Stomach (tissue), 9 donors: ENCODE measurements around the gene SLC34A3. TPM values are rescaled to one million over a fixed set of nuclear protein-coding genes. Genes with fewer than 3 reads are reported as not detected.

Experiments used
- DNase-seq, 2 donors: peaks; one replicate each; pipeline versions ENCODE4 v3.0.0 to v3.0.0-alpha.2; 2013 to 2019
- H3K27ac ChIP-seq, 5 donors: fragments of 200-600 bp in 4 of 5; sonication (generic) in 4 of 5; one replicate each; pipeline ENCODE4 v1.5.1; 2013 to 2019; ENCODE audit warnings: mild to moderate bottlenecking in 1 of 5, moderate library complexity in 1 of 5
- H3K27me3 ChIP-seq, 3 donors: fragments of 200-600 bp; sonication (generic); one replicate each; pipeline ENCODE4 v1.5.1; 2017 to 2019; ENCODE audit warnings: mixed run types in 1 of 3
- H3K36me3 ChIP-seq, 4 donors: fragments of 200-600 bp; sonication (generic); 1 replicate in 3 of 4; 2 replicates in 1 of 4; pipeline ENCODE4 v1.5.1; 2016 to 2019
- H3K4me1 ChIP-seq, 4 donors: fragments of 200-600 bp; sonication (generic); one replicate each; pipeline ENCODE4 v1.5.1; 2016 to 2019
- H3K4me3 ChIP-seq, 4 donors: fragments of 200-600 bp; sonication (generic) in 3 of 4; one replicate each; pipeline ENCODE4 v1.5.1; 2016 to 2019; ENCODE audit warnings: mild to moderate bottlenecking in 1 of 4
- H3K9me3 ChIP-seq, 4 donors: fragments of 200-600 bp; sonication (generic); one replicate each; pipeline ENCODE4 v1.5.1; 2016 to 2019
- CTCF ChIP-seq, 7 experiments: fragments of 450-650 bp in 4 of 7; fragments of 200-600 bp in 3 of 7; sonication (generic) in 3 of 7; IDR thresholded peaks; one replicate each; pipeline ENCODE4 v1.5.1; 2016 to 2019; ENCODE audit warnings: antibody characterized with exemption in 7 of 7, control low read depth in 2 of 7, mild to moderate bottlenecking in 1 of 7
- EP300 ChIP-seq: sonication (generic); formaldehyde crosslinking; IDR thresholded peaks from one replicate; pipeline ENCODE4 v1.6.1; 2017; ENCODE audit warnings: antibody characterized with exemption
- POLR2A ChIP-seq, 4 donors: fragments of 450-650 bp; IDR thresholded peaks; one replicate each; pipeline ENCODE4 v1.6.1; 2016; ENCODE audit warnings: antibody characterized with exemption in 4 of 4, control low read depth in 2 of 4, mild to moderate bottlenecking in 1 of 4, moderate library complexity in 1 of 4
- POLR2AphosphoS5 ChIP-seq, 3 donors: sonication (generic); formaldehyde crosslinking; IDR thresholded peaks; one replicate each; pipeline ENCODE4 v1.6.1; 2016; ENCODE audit warnings: antibody characterized with exemption in 3 of 3
- WGBS, 5 donors: extraction: QIAGEN DNeasy Blood & Tissue Kit in 3 of 5; methylation state at CpG; one replicate each; pipeline versions ENCODE4 v1.1.5 to v1.1.7; 2013 to 2018; 5-methylcytosine and 5-hydroxymethylcytosine counted together
- intact Hi-C: fragments of 100-400 bp; cut with DNase I; formaldehyde crosslinking; loops from one replicate; pipeline ENCODE4 v1.15.1; 2023; ENCODE audit warnings: low total_unique reads
- polyA plus RNA-seq, 3 donors: library from polyadenylated mRNA; stranded (reverse); fragments of 200-250 nt; gene quantifications; one replicate each; pipeline ENCODE4 v1.2.3, GENCODE V29; 2013
- total RNA-seq, 5 donors: library from RNA; depleted of rRNA; stranded (reverse); fragments of >200 nt; gene quantifications; one replicate each; pipeline versions ENCODE4 v1.1.0 to v1.2.3, GENCODE V29; 2014 to 2016
- donor health status: healthy with polysubstance abuse.
- donor health status: Bipolar disorder and iron deficiency.
- donor health status: healthy.

The SLC34A3 gene
- total and polyA plus RNA-seq, 8 donors = 0.18 to 0.53 TPM; not detected in 6

DNA sequence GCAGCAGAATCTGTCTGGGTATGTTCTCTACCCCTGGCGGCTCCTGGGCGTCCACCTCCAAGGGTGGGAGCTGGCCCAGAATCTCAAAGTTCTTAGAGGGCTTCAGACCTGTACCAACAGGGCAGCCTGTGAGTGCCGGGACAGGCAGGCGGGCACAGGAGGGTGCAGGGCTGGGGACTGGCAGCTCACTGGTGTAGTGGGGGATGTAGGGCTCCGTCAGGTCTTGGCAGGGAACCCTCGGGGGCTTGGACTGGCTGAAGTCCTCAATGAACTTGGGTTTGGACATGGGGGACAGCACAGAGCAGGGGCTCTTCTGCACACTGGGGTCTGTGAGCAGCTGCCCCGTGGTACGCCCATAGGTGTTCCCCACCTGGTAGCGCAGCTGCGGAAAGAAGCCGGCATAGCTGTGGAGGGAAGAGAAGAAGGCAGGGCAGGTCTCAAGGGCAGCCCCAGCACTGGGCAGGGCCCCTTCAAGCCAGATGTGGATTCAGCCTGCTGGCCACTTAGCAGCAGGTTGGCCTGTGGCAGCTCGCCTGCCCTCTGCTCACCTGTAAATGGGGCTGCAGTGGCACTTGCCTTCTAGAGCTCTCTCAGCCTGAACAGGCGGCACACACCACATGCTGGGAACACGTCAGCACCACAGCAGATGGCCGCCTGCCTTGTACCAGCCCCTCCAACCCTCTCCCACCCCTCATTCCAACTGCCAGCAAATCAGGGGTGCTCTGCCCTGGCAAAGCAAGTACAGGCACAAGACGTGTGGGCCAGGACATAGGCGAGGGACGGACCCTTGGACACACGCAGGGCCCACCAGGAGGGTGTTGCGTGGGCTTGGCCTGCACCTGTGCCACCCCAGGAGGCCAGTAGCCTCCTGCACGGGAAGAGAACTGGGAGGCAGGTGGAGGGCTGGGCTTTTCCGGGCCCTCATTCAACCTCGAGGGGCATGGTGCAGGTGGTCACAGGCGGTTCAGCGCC lies 15.0 kb downstream of the SLC34A3 start:
- Histone ChIP-seq H3K4me3 (no peak overlapping the region), H3K9me3 (no peaks in the 10 kb centered on the region), H3K27me3 (no peaks in the 10 kb centered on the region), H3K27ac (no peak overlapping the region), H3K36me3 (peaks cover 16 to 22% (median 21%) of the 10 kb centered on the region in 4 donors), H3K4me1 (peaks cover 20 to 28% (median 27%) of the 10 kb centered on the region in 4 donors)
- intact Hi-C loops = no loop called here
- WGBS, 5 donors = 85 to 92% (median 89%) methylated on average over 20 to 25 of the region's 25 CpGs
- no peak for DNase-seq
- TF ChIP-seq POLR2AphosphoS5 (IDR thresholded peaks at IDR 0.05) (no peak), CTCF (IDR thresholded peaks at IDR 0.05) (no peak), EP300 (no peak), POLR2A (IDR thresholded peaks at IDR 0.05) (no peak)

DNA sequence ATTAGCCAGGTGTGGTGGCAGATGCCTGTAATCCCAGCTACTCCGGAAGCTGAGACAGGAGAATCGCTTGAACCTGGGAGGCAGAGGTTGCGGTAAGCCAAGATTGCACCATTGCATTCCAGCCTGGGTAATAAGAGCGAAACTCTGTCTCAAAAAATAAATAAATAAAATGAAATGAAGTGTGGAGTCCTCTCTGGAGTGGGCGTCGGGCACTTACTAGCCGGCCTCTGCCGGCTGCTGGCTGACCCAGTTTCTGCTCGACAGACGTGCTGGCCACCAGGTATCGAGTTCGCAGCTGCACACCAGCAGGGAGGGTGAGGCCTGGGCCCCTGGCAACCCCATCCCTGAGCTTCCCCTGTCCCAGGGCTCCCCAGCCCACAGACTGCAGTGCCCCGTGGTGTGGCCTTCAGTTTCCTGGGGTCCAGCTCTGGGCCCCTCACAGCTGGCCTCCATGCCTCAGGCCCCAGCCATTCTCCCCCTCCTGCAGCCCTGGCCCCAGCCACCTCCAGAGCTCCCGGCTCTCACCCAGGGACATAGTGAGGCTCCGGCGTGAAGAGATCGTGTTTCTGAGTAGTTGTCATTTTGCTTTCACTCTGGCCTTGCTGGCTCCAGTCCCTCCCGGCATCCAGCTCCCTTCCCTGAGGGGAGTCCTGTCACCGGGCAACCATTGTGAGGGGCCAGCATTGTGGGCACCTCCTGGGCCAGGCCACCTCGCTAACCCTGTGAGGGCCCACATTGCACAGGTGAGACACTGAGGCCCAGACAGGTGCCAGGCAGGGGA lies 16.6 kb downstream of the SLC34A3 start:
- no peak for TF ChIP-seq POLR2A (IDR thresholded peaks at IDR 0.05)
- TF ChIP-seq CTCF (IDR thresholded peaks at IDR 0.05) = no peak
- no peak for TF ChIP-seq POLR2AphosphoS5 (IDR thresholded peaks at IDR 0.05)
- TF ChIP-seq EP300 = no peak
- Histone ChIP-seq H3K4me1 (peaks cover 15 to 25% (median 20%) of the 10 kb centered on the region in 4 donors), H3K4me3 (no peak overlapping the region), H3K36me3 (peaks cover 14 to 17% (median 16%) of the 10 kb centered on the region in 4 donors), H3K27ac (no peak overlapping the region), H3K9me3 (no peaks in the 10 kb centered on the region), H3K27me3 (no peaks in the 10 kb centered on the region)
- 74 to 86% (median 81%) methylated on average over 18 to 20 of the region's 20 CpGs for WGBS, 5 donors
- DNase-seq = no peak
- intact Hi-C loops = no loop called here

- no peak for TF ChIP-seq EP300
- no peak for TF ChIP-seq POLR2A (IDR thresholded peaks at IDR 0.05)
- TF ChIP-seq CTCF (IDR thresholded peaks at IDR 0.05) = no peak
- TF ChIP-seq POLR2AphosphoS5 (IDR thresholded peaks at IDR 0.05) = no peak
- intact Hi-C loops = no loop called here
- Histone ChIP-seq H3K4me3 (no peak overlapping the region), H3K27me3 (no peaks in the 10 kb centered on the region), H3K9me3 (no peaks in the 10 kb centered on the region), H3K36me3 (peaks cover 8 to 12% (median 10%) of the 10 kb centered on the region in 4 donors), H3K27ac (no peak overlapping the region), H3K4me1 (peaks cover 9 to 25% (median 20%) of the 10 kb centered on the region in 4 donors)
- DNase-seq = no peak
- 66 to 84% (median 82%) methylated on average over 6 of the region's 6 CpGs for WGBS, 5 donors
Measured at GRCh38 chr9:137247916-137248175, 17.1 kb downstream of the SLC34A3 start.

DNA sequence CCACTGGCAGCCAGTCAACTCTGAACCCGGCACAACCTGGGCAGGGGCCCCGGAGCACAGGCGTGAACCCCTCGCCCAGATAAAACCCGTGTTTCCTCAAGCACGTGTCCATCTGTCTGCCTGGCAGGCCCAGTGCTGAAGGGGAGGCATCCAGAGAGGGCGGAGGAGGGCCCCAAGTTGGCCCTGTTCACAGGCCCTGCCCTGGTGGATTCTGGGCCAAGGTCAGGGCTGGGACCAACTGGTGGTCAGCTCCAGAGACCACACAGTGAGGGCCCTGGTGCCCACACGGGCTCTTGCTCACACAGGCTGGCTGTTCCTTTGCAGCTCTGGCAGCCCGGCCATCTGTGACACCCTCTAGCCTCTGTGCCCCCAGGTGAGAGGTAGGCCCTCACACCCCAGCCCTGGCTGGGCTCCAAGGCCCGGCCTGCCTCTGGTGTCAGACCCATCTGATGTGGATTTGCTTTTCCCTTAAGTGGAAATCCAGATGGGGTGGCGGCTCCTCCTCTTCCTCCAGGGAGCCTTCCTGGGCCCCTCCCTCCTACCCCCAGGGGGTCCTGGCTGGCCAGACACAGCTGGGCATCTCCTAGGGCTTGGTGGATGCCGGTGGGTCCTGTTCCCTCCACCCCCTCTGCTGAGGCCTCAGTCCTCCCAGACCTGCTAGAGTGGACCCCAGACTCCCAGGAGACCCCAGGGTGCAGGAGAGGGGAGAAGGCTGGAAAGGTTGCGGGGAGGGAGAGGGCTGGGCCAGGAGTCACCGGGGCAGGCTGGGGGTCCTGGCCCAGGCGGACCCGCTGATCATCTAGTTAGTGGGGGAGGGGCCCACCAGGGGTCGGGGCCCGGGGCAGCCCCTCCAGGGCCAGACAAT lies 19.9 kb downstream of the SLC34A3 start:
- WGBS, 5 donors = 46 to 60% (median 55%) methylated on average over 12 to 17 of the region's 18 CpGs
- intact Hi-C loops = no loop called here

More for the DNA sequence above, 19.9 kb downstream of the SLC34A3 start:
- no peaks in the 10 kb centered on the region for H3K9me3 ChIP-seq
- no peaks in the 10 kb centered on the region for H3K36me3 ChIP-seq
- TF ChIP-seq POLR2A (IDR thresholded peaks at IDR 0.05) (no peak), POLR2AphosphoS5 (IDR thresholded peaks at IDR 0.05) (no peak), EP300 (no peak), CTCF (IDR thresholded peaks at IDR 0.05) (no peak)
- no peaks in the 10 kb centered on the region for H3K27me3 ChIP-seq
- H3K4me3 ChIP-seq = no peak overlapping the region
- DNase-seq = no peak
- peaks cover 9 to 24% (median 22%) of the 10 kb centered on the region in 4 donors for H3K4me1 ChIP-seq
- H3K27ac ChIP-seq = no peak overlapping the region
